Ramos (cell line): ENCODE results near the gene UBE2H.
"Not testable (repeated sequence)": the region's sequence is repeated elsewhere in the genome, so short reads cannot be mapped to it uniquely, and the experiment has no call there.

Experiments used
- in situ Hi-C: fragments of 300-500 bp; cut with MboI; formaldehyde crosslinking; loops from one replicate; pipeline ENCODE4 v1.14.3; 2022; ENCODE audit warnings: low sequenced_read_pairs; ENCODE audit not compliant: unreplicated experiment

Gene UBE2H

DNA sequence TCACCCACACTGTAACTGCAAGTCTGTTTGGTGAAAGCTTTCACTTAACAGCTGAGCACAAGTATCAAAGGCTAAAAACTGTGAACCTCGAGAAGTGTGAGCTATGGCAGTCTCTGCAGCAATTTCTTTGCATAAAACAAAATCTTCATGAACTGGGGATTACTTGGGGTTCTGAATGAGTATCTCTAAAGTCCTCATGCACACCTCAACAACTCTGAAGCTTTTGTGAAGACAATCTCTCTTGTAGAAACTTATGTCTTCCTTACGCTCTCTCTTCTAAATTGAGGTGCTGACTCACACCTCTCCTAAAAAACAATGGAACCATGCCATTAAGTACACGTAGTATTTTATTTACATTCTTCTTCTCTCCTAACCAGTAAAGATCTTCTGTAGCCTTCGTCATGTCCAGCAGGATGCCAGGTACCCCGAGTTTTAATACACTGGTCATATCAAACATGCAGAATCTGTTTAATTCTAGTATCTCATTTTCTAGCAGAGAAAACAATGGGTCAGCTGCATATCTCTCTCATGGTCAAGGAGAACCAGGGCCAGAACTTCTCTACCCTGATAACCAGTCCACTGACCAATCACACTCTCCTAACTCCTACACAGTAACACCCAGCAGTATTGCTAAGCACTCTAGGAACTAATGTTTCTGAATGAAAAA is 76.9 kb downstream of the UBE2H start:
- in situ Hi-C loops = no loop called here

DNA sequence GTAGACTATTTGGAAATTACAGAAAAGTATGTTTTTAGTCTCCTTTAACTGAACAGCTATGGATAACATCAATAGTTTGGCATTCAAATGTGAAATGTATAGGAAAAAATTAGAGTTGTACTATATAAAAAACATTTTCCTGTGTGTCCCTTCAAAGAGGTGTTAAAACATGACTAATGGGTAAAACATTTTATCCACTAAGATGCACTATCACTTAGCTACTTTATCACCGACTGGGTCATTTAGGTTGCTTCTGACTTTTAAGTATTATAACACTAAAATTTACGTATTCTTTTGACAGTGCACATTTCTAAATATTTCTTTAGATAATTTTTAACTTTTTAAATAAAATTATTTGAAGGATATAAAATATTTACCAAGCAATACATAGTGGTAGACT is 77.6 kb downstream of the UBE2H start:
- in situ Hi-C loops = no loop called here

DNA sequence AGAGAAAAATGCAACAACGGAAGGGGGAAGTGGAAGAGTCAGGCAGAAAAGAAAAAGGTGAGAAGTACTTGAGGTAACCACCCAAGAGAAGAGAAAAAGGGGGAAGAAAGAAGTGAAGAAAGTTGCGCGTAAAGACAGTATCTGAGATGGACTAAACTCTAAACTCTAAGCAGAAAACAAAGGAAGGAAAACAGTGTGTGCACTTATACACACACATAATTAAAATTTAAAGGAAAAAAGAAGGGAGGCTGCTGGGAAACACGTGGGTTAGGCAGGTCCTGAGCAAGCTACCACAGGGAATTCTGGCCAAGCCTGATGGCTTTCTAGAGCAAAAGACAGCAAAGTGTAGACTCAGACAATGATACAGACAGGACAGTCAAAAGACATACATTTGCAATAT is 78.0 kb downstream of the UBE2H start:
- in situ Hi-C loops = no loop called here

DNA sequence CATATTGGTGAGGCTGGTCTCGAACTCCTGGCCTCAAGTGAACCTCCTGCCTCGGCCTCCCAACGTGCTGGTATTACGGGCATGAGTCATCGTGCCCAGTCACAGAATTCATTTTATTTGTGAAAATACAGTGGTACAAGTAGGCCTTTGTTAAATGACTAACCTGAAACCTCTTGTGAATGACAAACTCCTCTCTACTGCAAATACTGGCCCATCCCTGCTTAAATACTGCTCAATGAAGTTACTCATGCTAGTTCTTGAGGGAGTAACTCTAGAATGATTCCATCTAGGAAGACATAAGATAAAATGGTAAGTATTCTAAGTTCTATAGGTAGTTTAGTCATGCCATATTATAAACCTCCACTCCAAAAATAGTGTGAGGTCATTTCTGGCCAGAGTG is 80.7 kb downstream of the UBE2H start:
- in situ Hi-C loops = no loop called here

DNA sequence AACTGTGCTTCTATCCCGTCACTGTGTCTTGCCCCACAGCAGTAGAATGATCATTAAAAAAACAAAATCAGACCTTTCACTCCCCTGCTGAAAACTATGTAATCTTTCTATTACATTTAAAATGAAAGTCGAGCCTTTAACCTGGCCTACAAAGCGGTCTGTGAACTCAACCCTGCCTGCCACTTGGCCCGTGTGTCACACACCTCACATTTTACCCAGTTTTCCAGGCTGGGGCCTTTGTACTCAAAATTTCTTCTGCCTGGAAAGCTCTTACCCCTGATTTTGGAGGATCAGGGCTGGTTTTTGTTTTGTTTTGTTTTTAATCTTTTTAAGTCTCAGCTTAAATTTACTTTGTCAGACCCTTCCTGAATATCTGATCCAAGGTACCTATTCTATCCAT is 82.1 kb downstream of the UBE2H start:
- in situ Hi-C loops = no loop called here

DNA sequence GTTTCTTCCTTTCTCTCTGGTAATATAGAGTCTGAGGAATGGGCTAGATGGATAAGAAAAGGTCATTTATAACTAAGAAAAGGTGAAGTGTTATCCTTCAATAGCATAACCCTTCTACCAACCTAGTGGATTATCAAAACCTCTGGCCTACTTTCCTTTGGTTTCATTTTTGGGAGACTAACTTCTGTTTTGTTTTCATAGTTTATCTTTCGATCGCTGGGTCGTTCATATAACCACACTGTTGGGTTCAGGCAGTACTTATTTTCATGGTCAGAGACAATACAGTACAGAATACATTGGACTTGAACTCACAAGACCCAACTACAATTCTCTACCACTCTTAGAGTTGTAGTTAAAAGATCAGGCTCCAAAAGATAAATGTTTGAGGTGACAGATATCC is 86.5 kb downstream of the UBE2H start:
- in situ Hi-C loops = no loop called here

DNA sequence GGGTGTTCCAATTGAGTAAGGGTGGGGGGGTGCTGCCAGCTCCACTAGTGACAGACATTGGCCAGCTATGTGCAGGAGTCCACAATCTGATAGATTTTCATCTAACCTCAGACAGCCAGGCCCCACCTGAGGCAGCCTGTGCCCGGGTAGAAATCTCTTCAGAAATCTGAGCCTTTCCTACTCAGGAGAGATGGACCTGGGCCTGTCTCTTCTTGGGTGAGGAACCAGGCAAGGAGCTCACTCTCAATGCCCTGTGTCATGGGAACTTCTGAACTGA is 86.9 kb downstream of the UBE2H start:
- in situ Hi-C loops = no loop called here

DNA sequence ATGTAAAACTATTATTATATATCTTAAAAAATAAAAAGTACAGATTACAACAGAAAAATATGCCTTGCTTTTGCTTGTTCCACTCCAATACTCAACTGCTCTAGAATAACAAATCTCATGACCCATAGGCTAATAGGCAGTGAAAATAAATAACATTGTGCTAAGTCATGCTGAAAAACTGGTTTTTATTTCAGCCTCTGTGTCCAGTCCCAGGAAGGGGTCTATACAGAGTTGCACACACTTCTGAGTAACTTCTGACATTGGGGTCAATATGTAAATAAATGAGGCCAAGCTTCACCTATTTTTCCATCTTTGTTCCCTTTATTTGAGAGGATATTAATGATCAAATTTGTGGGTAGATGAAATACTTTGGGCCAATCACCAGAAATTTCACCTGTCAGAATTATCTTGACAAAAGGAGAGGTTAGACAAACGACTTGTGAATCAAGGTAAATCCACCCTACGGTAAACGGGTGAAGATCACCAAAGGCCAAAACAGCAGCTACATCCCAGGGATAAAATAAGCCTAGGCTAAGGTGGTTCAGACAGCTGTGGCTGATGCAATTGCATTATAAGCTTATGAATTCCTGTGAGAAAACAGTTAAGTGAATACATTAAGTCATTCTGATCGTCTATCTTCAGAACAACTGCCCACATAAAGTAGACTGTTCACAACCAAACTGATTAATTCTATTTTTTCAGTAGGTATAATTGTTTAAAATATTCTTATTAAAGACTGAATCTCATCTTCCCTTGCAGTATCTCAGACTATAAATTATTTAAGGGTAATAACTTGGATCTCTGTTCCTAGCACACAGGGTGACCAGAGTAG is 87.5 kb downstream of the UBE2H start:
- in situ Hi-C loops = no loop called here

DNA sequence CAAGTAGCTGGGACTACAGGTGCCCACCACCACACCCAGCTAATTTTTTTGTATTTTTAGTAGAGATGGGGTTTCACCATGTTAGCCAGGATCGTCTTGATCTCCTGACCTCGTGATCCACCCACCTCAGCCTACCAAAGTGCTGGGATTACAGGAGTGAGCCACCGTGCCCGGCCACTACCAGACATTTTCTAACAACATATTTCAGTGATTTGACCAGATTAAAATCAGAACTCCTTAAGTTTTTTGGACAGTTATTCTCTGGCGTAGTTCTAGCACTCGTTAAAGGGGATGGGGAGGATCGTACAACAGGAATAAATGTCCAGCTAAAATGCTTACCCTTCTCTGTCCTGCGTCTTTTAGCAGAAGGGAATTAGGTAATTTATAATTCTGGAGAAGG is 88.1 kb downstream of the UBE2H start:
- in situ Hi-C loops = not testable (repeated sequence)

DNA sequence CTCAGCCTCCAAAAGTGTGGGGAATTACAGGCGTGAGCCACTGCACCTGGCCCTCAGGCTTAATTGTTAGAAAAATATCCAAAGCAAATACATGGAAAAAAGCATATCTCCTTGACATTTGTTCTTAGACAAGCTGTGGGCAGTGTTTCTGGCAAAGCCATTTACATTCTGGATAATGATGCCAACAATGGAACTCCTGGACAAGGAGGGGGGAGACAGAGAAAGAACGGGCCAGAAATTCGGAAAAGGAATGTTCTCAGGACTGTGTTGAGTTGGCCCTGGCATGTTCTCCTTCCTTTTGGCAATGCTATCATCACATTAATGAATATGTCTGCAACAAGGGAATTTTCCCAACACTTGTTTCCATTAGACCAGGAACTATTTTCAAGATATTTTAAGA is 88.7 kb downstream of the UBE2H start:
- in situ Hi-C loops = no loop called here

DNA sequence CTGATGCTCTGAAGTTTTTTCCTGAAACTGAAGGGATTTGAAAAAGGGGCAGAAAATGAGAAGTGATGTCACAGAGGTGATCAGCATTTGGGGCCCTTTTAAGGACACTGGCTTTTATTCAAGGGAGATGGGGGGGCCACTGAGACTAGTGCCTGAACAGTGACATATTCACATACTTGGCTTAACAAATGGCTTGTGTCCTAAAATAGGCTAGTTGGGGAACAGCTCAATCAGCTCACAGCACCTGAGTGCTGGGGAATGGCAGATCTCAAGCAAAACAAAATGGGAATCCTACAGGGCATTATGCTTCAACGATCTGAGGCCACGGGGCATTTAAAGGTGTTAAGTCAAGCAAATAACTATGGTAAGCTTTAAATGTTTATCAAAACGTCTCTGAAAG is 90.1 kb downstream of the UBE2H start:
- in situ Hi-C loops = no loop called here

DNA sequence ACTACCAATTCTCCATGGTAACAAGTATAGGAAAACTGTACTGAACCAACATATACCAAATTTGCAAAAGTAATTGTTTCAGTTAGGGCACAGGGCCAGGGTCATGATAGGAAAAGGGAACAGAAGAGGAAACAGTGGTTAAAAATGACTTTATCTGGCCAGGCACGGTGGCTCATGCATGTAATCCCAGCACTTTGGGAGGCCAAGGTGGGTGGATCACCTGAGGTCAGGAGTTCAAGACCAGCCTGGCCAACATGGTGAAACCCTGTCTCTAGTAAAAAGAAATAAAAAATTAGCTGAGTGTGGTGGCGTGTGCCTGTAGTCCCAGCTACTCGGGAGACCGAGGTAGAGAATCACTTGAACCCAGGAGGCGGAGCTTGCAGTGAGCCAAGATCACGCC is 92.0 kb downstream of the UBE2H start:
- in situ Hi-C loops = not testable (repeated sequence)

DNA sequence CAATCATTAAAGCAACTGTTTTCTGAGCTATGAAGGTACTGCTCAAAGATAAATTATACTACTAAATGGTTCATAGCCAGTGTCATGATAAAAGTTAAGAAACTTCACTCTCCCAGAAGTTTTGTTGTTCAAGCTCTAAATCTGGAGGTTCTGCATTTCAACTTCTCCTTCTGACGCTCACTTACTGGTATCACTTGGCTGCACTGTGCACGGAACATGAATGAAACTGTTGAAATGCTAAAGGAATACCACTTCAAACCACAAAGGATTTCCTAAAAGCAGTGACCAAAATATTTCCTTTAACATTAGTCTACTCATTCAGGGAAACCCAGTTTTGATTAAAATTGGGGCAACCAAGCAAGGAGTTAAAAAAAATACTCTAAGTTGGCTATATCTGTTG is 93.6 kb downstream of the UBE2H start:
- in situ Hi-C loops = no loop called here

DNA sequence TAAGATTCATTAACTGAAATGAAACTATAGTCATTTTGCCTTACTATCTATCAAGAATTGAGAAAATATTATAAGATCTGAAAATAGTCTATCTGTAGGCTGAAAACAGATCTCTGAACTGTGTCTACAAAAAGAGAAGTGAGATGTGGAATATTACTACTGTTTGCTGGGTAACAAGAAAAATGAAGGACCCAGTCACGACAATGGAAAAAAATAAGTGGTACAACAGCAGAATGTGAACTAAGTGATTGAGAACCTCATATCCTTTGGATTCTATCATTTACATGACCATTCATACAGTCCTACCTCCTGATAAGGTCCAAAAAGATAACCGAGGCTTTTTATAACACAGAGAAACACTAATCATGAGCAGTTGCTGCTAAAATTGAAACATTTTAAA is 94.3 kb downstream of the UBE2H start:
- in situ Hi-C loops = no loop called here

DNA sequence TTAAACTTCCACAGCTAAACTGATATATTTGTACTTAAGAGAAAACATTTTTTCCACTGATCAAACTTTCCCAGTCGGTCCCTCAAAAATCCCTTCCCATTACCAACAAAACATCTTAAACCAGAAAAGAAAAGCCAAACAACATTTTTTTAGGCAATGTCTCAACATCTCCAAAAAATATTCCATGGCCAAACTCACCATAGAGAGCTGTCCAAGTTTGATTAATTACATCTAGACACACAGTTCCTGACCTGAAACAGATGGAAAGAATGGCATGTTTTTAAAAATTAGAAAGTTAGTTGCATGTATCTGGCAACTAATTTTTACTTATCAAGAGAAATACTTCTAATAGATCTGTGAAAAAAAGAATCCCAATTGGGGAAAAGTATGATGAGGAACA is 95.4 kb downstream of the UBE2H start:
- in situ Hi-C loops = no loop called here

DNA sequence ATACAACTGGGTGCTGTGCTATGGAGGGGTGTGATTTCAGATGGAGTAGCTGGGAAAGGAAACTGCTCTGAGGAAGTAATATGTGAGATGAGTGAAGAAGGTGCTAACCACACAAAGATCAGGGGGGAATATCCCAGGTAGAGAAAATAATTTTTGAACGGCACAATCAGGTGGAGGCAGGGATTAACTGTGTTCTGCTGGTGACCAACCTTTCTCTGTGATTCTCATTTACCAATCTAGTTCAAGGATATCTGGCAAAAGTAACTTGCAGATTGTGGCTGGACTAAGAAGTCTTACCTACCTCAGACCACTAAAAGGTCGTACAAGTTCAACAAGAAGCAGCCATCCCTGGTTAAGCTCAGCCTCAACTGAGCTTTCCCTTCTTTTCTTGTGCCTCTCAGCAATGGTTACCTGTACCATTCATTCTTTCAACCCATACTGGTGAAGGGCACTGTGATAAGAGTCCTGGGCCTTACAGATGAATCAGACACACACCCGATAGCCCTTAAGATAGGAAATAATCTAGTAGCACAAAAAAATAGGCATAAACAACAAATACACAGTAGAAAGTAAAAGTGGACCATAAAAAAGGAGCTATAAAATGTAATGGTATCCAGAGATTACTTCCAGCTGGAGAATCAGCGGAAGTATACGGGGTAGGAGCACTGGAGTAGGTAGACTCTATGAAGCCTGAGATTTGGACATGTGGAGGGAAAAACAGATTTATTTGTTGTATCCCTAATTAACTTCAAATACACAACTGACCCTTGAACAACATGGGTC is 96.6 kb downstream of the UBE2H start:
- in situ Hi-C loops = no loop called here

DNA sequence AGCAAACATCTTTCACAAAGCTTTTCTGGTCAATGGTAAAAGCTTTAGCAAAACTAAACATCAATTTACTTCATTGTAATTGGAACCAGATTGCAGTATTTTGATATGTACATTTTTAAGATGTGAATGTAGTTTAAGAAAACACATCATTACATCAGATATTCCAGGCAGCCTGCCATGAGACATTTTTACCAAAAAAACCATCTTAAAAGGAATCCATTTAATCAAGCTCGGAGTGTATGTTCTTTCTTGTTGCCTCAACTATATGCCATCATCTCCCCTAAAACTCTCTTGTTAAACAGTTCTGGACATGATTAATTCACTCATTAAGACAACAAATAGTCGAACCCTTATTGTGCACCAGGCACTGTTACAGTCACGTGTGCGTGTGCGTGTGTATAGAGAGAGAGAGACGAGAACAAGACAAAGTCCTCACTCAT is 97.5 kb downstream of the UBE2H start:
- in situ Hi-C loops = no loop called here

DNA sequence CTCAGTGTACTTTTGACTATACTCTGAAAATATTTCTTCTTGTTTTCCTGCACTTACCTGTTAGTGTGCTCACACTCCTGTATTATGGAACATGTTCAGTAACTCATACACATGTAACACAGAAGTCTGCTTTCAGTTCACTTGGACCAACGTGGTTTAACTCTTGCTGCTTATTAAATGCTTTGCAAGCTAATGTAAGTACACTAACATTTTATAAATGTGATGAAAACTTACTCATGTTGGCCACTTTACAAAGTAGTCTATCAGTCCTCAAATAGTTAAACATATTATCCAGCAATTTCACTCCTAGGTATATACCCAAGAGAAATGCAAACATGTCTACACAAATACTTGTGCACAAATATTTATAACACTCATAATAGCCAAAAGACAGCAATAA is 98.4 kb downstream of the UBE2H start:
- in situ Hi-C loops = no loop called here

DNA sequence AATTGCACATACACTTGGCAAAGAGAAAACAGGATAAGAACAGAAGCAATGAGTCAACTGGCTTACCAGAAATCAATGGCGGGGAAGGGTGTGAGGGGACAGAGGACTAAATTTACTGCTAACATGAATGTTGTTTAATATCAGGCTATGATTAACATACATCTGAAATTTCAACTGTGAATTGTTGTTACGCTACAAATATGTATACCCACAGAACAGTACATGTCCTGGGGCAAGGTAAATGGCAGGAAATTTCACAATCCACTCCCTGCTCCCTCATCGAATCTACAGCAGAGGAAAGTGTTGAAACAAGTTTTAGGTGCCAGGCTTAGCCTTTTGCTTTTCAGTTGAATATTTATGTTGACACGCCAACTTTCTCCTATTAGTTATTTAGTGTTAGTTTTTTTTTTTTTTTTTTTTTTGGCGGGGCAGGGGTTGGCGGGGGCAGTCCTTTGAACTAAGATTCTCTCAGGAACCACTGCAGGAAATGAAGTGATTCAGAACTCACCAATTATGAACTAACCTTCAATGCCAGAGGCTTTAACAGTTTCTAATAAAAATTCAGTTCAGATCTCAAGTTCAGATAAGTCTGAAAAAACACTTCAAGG is 99.0 kb downstream of the UBE2H start:
- in situ Hi-C loops = no loop called here

DNA sequence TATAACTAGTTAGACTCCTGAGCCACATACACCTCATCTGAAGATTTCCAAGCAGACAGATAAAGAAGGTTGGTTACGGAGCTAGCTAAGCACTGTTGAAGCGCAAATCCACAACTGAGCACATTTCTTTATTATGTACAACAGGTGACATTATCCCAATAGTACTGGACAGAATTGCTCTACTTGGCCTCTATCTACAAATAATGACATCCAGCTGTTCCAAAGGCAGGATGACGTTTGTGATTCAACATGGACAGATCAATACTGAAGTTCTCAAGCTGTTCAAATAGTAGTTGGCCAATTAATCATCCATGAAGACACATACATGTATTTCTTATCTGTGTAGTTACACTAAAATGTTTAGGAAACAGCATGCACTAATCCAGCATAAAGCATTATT is 101.0 kb downstream of the UBE2H start:
- in situ Hi-C loops = no loop called here

DNA sequence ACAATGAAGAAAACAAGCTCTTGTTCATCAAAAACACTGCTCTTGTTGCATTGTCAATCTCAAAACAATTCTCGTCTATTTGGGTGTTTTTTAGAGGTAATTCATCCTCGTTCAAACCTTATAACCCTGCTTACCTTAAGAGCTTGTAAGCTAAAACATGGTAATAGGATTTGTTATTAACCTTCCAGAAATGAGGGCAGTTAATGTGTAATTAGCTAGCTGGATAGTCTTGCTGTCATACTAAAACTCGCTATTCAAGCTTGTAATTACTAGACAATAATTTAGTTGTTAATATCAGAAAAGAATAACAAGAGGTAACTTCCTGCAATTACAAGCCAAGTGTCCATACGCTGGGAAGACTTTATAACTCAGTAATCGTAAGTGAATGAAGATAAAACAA is 101.6 kb downstream of the UBE2H start:
- in situ Hi-C loops = no loop called here
